Measurements from ENCODE around the gene NOL3. TPM values are rescaled to one million over a fixed set of nuclear protein-coding genes. Genes with fewer than 3 reads are reported as not detected.
A peak's percentile ranks its signal among the peaks of the same experiment; 100 is the strongest.

The NOL3 gene
- total and polyA plus RNA-seq, 2 of the 13 experiments (the other 11 are each of a cell fraction or from before 2014, with no cell fraction given) = 5.7 to 20.5 TPM

DNA sequence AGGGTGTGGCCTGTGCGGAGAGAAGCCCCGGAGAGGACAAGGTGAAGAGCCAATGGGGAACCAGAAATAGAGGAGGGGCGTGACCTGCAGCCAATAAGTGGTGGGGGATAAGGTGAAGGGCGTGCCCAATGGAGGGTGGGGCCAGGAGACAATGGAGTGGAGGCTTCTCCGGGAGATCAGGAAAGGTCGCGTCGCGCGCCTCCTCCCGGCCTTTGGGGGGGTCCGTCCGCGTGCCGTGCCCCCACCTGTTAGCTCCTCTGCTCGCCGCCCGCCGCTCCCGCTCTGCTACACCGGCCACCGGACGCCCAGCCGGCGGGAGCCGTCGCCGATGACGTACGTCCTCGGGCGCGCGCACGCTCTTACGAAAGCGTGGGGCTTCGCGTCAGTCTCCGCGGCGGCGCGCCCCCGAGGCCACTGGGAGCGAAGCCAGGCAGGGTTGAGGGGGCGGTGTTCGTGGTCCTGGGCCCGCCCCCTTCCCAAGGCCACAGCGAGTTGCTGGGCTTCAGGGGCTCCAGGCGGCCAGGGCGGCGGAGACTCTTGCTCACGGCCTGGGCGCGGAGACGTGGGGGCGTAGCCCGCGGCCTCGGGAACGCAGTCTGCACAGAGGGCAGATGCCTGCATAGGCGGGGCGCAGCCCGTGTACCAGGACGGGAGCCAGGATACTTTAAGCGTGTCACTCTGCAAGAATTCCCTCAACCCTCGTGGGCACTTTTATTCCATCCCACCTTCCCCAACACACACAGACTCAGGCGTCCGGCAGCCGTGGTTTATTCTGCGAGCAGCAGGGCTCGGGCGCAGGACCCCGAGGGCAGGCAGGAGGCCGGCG is 13.5 kb downstream of the NOL3 start, which contains the start of gene MATCAP1 (continued):
- peak; percentile 98 for TF ChIP-seq SP2 (CRISPR knock-in tag; IDR thresholded peaks at IDR 0.05)
- TF ChIP-seq, protein P1, sequence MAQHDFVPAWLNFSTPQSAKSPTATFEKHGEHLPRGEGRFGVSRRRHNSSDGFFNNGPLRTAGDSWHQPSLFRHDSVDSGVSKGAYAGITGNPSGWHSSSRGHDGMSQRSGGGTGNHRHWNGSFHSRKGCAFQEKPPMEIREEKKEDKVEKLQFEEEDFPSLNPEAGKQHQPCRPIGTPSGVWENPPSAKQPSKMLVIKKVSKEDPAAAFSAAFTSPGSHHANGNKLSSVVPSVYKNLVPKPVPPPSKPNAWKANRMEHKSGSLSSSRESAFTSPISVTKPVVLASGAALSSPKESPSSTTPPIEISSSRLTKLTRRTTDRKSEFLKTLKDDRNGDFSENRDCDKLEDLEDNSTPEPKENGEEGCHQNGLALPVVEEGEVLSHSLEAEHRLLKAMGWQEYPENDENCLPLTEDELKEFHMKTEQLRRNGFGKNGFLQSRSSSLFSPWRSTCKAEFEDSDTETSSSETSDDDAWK (CRISPR knock-in tag; IDR thresholded peaks at IDR 0.05) = no peak
- TF ChIP-seq PTBP1 (IDR thresholded peaks at IDR 0.05; ENCODE audit: low read depth, low read length, poor library complexity, severe bottlenecking) = no peak
- no peak for TF ChIP-seq MED13 (CRISPR knock-in tag; IDR thresholded peaks at IDR 0.05)
- TF ChIP-seq, protein P2, sequence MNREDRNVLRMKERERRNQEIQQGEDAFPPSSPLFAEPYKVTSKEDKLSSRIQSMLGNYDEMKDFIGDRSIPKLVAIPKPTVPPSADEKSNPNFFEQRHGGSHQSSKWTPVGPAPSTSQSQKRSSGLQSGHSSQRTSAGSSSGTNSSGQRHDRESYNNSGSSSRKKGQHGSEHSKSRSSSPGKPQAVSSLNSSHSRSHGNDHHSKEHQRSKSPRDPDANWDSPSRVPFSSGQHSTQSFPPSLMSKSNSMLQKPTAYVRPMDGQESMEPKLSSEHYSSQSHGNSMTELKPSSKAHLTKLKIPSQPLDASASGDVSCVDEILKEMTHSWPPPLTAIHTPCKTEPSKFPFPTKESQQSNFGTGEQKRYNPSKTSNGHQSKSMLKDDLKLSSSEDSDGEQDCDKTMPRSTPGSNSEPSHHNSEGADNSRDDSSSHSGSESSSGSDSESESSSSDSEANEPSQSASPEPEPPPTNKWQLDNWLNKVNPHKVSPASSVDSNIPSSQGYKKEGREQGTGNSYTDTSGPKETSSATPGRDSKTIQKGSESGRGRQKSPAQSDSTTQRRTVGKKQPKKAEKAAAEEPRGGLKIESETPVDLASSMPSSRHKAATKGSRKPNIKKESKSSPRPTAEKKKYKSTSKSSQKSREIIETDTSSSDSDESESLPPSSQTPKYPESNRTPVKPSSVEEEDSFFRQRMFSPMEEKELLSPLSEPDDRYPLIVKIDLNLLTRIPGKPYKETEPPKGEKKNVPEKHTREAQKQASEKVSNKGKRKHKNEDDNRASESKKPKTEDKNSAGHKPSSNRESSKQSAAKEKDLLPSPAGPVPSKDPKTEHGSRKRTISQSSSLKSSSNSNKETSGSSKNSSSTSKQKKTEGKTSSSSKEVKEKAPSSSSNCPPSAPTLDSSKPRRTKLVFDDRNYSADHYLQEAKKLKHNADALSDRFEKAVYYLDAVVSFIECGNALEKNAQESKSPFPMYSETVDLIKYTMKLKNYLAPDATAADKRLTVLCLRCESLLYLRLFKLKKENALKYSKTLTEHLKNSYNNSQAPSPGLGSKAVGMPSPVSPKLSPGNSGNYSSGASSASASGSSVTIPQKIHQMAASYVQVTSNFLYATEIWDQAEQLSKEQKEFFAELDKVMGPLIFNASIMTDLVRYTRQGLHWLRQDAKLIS (CRISPR knock-in tag; IDR thresholded peaks at IDR 0.05) = 0 out of 2 replicates have a peak, but pooled peaks have one; percentile 42
